Ammon's horn (tissue), 1 donor: Measurements from ENCODE around the gene SNAP23.
A peak's percentile ranks its signal among the peaks of the same experiment; 100 is the strongest.

Source experiments
- DNase-seq: peaks from one replicate; pipeline ENCODE4 v3.0.0-alpha.2; 2016; ENCODE audit warnings: low spot score

SNAP23 gene

DNA sequence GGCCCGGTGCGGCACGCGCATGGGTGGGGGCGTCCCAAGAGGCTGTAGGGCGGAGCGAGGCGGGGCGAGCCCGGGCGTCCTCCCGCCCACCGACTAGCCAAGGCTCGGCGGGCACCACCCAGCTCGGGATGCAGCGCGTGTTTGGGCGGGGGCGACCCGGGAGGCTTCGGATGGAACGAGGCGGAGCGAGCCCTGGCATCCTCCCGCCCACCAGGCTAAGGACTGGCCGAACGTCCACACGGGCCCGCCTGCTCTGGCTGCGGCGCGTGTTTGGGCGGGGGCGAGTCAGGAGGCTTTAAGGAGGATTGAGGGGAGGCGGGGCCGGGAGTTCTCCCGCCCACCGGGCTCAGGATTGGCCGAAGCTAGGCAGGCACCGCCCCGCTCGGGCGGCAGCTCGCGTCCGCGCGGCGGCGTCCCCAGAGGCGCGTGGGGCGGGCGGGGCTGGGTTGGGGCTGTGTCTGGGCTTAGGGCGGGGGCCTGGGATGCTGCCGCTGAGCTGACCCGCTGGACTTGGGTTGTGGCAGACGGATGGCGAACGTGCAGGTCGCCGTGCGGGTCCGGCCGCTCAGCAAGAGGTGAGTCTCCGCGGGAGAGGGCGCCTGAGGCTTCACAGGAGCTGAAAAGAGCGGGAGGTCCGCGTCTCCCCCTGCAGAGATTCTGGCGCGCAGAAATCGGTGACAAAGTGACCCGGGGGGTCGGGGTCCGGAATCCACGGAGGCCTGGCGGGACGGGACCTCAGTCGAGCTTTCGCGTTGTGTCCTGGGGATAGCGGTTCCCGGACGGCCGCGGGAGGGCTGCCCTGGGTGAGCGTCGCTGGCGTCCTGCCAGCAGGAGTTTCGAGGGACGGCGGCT is 80.0 kb downstream of the SNAP23 start, which contains the start of gene STARD9:
TSS of gene STARD9 (plus strand) at position 419 of the 852 bp plus-strand sequence. CDS start at position 529, 110 bp downstream.
- DNase-seq = peak; percentile 99

DNA sequence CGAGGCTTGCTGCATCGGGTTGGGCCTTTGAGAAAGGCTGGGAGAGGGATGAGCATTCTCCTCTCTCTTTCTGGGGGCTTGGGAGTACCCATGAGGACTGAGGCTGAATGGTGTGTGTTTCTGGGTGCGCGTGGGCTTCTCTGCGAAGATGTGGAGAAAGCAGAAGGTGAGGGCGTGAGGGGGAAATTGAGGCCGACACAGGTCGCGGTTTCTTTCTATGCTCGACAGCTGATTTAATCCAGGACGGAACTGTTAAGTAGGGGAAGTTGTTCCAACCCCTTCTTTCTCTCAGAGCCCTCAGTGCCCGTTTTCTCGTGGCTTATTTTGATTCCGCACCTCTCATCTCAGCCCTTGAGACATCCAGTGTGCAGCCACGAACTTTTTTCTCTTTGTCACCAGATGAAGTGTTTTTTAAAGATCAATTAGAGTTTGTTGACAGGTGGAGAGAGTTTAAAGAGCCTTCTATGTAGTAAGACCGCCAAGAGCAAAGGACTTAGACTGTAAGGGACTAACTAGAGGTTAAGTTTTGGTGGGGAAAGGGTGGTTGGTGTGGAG is 80.7 kb downstream of the SNAP23 start:
- peak; percentile 20 for DNase-seq

DNA sequence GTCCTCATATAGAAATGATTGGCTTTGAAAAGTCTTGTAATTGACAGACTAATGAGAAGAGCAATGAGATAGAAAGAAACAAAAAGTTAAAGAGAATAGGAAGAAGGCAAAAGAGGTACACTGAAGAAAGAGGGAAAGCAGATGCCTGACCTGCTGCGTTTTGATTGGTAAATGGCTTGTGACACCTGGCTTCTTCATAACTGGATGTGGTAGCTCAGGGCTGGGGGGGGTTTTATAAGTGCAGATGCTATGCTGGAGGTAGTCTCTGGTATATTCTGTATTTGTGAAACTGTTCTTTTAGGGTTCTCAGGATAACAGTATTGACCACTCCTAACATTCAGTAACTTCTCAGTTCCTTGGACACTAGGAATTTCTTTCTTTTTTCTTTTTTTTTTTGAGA is 81.3 kb downstream of the SNAP23 start:
- no peak for DNase-seq

DNA sequence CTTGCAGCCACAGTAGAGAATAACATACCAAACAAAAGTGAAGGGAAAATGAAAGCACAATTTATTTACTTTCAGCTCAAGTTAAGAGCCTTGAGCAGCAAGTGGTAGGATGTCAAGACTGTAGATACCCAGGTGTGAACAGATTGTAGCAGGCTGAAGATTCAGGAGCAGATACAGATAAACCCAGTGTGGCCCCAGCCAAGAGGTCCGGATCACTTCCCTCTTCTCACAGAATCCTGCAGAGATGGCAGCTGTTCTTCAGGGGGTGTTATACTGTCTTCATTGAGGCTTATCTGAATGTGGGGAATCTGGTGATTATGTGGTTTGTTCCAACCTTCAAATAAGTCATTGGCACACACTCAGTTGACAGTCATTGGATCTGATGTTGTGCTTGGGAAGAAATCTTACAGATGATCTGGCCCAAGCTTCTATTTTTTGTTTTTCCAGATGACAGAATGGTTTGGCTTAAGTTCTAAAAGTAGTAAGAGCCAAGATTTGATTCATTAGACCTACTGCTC is 82.1 kb downstream of the SNAP23 start:
- no peak for DNase-seq

DNA sequence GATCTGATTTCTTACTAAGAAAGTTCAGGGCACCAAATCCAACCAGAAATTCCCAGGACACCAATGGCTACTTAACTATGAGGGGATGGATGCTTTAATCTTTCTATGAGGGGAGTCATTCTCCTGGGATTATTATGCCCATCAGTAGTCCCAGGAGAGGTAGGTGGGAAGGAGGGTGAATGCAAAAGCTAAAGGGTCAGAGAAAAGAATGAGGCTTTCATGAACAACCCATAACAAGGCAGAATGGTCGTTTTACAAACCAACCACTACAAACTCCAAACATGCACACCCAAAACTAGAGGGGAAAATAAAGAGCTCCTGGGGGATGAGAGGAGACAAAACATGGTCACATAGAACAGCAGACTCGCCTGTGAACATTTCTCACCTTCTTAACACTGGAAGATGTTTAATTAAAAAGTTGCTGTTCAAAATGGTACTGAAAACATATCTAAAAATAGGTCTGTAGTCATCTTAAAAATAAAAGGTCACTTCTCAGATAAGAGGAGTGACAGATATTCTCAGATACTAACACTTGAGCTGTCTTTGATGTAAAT is 83.6 kb downstream of the SNAP23 start:
- no peak for DNase-seq

DNA sequence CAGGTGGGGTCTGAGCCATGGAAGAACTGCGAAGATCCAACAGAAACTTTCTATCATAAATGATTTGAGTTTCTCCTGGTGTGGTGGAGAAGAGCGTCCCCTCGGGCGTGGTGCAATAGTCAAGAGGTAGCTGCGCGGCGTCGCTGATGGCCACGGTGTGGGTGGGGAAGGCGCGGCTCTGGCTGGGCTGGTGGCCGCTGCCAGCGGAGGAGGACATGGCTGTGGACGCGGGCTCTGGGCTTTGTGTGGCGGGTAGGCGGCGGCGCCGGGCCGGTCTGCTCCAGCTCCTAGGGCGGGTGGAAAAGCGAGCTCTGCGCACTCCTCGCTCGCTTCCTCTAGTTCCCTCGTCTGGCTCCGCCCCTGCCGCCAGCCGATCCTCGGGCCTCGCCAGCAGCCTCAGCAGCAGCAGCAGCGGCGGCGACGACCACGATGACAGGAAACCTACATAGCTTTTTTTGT is 85.9 kb downstream of the SNAP23 start:
- DNase-seq = peak; percentile 95
